ENCODE data around the gene NRXN3. TPM values are rescaled to one million over a fixed set of nuclear protein-coding genes. Genes with fewer than 3 reads are reported as not detected.
"Not testable (repeated sequence)": the region's sequence is repeated elsewhere in the genome, so short reads cannot be mapped to it uniquely, and the experiment has no call there.

NRXN3 gene
- total RNA-seq, 4 donors from 2014 or later = 0.19 to 1.4 (median 0.40) TPM

DNA sequence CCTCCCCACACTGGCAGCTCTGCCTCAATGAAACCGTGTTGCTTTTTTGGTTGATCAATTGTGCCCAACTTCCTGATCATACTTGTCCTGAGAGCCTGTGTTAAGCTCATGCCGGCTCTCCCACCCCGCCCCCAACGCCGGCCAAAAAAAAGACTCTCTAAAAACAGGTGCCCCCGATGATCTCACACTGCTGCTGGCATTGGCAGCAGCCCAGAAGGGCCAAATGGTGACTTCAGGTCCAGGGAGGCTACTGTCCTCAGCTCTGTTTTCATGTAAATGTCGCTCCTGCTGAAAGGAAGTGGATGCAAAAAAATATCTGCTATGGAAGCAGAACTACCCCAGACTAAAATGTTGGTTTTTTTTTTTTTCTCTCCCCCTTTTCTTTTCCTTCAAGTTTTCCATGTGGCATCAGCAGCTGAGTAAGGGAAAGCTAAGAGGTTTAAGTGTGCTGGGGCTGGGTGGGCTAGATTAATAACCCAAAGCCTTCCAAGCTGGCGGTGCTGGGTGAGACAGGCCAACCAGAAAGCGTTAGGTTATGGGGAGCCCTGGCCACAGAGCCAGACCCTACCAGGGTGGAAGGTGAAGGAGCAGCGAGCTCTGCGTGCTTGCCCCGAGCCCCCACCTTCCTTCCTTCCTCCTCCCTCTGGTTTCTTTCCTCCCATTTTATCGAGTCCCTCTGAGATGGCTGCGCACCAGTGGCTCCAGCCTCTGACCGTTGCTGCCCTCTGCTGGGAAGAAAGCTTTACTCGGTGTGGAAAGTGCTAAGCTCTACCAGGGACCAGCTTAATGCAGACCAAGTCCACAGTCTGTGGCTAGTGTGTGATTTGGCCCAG lies 396.1 kb downstream of the NRXN3 start:
- DNase-seq (ENCODE audit: low spot score) = peak; percentile 29
- TF ChIP-seq, protein P1, sequence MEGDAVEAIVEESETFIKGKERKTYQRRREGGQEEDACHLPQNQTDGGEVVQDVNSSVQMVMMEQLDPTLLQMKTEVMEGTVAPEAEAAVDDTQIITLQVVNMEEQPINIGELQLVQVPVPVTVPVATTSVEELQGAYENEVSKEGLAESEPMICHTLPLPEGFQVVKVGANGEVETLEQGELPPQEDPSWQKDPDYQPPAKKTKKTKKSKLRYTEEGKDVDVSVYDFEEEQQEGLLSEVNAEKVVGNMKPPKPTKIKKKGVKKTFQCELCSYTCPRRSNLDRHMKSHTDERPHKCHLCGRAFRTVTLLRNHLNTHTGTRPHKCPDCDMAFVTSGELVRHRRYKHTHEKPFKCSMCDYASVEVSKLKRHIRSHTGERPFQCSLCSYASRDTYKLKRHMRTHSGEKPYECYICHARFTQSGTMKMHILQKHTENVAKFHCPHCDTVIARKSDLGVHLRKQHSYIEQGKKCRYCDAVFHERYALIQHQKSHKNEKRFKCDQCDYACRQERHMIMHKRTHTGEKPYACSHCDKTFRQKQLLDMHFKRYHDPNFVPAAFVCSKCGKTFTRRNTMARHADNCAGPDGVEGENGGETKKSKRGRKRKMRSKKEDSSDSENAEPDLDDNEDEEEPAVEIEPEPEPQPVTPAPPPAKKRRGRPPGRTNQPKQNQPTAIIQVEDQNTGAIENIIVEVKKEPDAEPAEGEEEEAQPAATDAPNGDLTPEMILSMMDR (IDR thresholded peaks at IDR 0.05) = no peak
- ATAC-seq (ENCODE audit: low FRiP score) = no peak

GRCh38 chr14:78566859-78567172 lies 396.6 kb downstream of the NRXN3 start:
- DNase-seq (ENCODE audit: low spot score) (no peak), ATAC-seq (ENCODE audit: low FRiP score) (no peak)
- TF ChIP-seq, protein P1 (IDR thresholded peaks at IDR 0.05) = no peak

DNA sequence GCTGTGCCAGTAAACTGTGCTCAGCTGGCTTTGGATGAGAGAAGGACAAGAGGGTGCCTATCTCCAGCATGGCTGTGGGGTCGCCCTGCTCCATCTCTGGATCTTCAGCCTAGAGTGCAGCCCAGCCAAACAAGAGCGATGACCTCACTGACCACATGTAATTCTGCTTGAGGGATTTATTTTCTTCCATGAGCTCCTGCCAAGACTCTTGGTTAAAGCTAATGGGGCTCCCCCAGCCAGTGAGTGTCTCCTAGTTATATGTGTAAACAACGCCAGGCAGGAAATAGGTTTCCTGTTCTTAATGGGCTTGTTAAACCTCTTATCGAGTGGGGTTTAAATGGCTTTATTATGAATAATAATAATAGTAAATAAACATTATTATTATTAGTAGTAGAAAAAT lies 397.2 kb downstream of the NRXN3 start:
- ATAC-seq (ENCODE audit: low FRiP score) (no peak), DNase-seq (ENCODE audit: low spot score) (no peak)
- TF ChIP-seq, protein P1 (IDR thresholded peaks at IDR 0.05) = no peak

DNA sequence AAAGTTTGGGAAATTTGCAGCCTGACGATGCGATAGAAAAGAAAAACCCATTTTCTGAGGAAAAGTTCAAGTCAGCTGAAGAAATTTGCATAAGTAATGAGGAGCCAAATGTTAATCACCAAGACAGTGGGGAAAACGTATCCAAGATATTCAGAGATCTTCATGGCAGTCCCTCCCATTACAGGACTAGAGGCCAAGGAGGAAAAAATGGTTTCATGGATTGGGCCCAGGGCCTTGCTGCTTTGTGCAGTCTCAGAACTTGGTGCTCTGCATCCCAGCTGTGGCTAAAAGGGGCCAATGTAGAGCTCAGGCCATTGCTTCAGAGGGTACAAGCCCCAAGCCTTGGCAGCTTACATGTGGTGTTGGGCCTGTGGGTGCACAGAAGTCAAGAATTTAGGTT lies 403.6 kb downstream of the NRXN3 start:
- not testable (repeated sequence) for ATAC-seq (ENCODE audit: low FRiP score); DNase-seq (ENCODE audit: low spot score)

DNA sequence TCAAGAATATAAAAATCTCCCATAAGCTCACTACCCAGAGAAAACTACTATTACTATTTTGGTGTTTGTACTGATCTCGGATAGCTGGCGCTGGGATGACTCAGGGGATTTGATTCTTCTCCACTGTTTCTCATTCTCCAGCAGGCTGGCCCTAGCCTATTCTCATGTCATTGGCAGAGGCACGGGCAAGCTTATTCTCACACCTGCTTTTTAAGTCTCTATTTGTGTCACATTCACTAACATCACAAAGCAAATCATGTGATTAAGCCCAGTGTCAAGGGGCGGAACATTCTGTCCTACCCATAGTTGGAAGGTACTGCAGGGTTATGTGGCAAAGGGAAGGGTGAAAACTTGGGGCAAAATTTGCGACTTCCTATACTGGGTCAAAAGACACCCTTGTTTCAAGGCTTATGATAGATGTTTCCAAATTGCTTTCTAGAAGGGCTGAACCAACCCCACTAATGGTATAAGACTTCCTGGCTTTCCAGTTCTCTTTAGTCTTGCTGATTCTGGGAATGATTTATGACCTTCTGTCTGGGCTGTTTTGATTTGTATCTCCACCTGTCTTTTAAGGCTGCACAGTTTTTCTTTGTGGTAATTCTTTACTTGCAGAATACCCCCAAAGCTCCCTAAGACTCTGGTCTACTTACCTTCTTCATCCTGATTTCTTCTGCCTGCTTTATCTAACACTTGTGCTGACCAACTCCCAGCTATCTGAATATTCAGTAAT lies 406.4 kb downstream of the NRXN3 start:
- TF ChIP-seq, protein P1 (IDR thresholded peaks at IDR 0.05) = no peak
- ATAC-seq (ENCODE audit: low FRiP score) (no peak), DNase-seq (ENCODE audit: low spot score) (no peak)

- TF ChIP-seq, protein P1 (IDR thresholded peaks at IDR 0.05) = no peak
- DNase-seq (ENCODE audit: low spot score) = no peak
- no peak for ATAC-seq (ENCODE audit: low FRiP score)
These were observed 411.1 kb downstream of the NRXN3 start for GRCh38 chr14:78581229-78581628.

GRCh38 chr14:78586681-78587080 lies 416.5 kb downstream of the NRXN3 start:
- ATAC-seq (ENCODE audit: low FRiP score) (no peak), DNase-seq (ENCODE audit: low spot score) (no peak)
- TF ChIP-seq, protein P1 (IDR thresholded peaks at IDR 0.05) = no peak

All from omental fat pad (tissue), 4 donors.